ENCODE data around the gene CX3CL1. TPM values are rescaled to one million over a fixed set of nuclear protein-coding genes. Genes with fewer than 3 reads are reported as not detected.

CX3CL1 gene
- total RNA-seq, 1 donor from 2014 or later: 0.31 TPM

- TF ChIP-seq CTCF (IDR thresholded peaks at IDR 0.05): no peak
- Mint-ChIP-seq H3K4me3 (peak overlapping the region; percentile 29), H3K36me3 (ENCODE audit: low read depth) (no peaks in the 10 kb centered on the region), H3K9me3 (no peaks in the 10 kb centered on the region), H3K4me1 (peaks cover 43% of the 10 kb centered on the region), H3K27me3 (no peaks in the 10 kb centered on the region), H3K27ac (peak overlapping the region; percentile 86)
- DNase-seq (peak; percentile 46), ATAC-seq (ENCODE audit: low read depth) (peak; percentile 82)
- CTCF ChIA-PET: interaction anchor here (0.7 to 2.8 kb wide), 5 partner anchors 11 to 75 kb away, joined by 3 to 14 read pairs (median 8); no protein-coding TSS in a partner anchor
- intact Hi-C loops (cut with micrococcal nuclease): loop anchor here (1.0 to 2.0 kb wide), 7 partner anchors 11 to 77 kb away; partner anchors contain the start of gene CCL22
- POLR2A ChIA-PET: interaction anchor here (1.1 to 2.1 kb wide), 8 partner anchors 11 to 77 kb away, joined by 4 to 18 read pairs (median 10); no protein-coding TSS in a partner anchor
These were observed 5.0 kb downstream of the CX3CL1 start for GRCh38 chr16:57377080-57377841.

- no peaks in the 10 kb centered on the region for H3K9me3 Mint-ChIP-seq
- no peak for DNase-seq
- CTCF ChIA-PET: no interaction called here
- TF ChIP-seq CTCF (IDR thresholded peaks at IDR 0.05): no peak
- H3K27ac Mint-ChIP-seq: no peak overlapping the region
- no peak for ATAC-seq (ENCODE audit: low read depth)
- POLR2A ChIA-PET: interaction anchor here (0.6 kb wide), 1 partner anchor 9 kb away, joined by 13 read pairs; no protein-coding TSS in a partner anchor
- H3K27me3 Mint-ChIP-seq: no peaks in the 10 kb centered on the region
- intact Hi-C loops (cut with micrococcal nuclease): no loop called here
- H3K4me1 Mint-ChIP-seq: peaks cover 60% of the 10 kb centered on the region
- no peak overlapping the region for H3K4me3 Mint-ChIP-seq
- H3K36me3 Mint-ChIP-seq (ENCODE audit: low read depth): no peaks in the 10 kb centered on the region
These were observed 7.3 kb downstream of the CX3CL1 start for GRCh38 chr16:57379579-57379978.

- H3K9me3 Mint-ChIP-seq: no peaks in the 10 kb centered on the region
- ATAC-seq (ENCODE audit: low read depth) (no peak), DNase-seq (no peak)
- H3K27ac Mint-ChIP-seq: peak overlapping the region; percentile 46
- H3K4me1 Mint-ChIP-seq: peaks cover 73% of the 10 kb centered on the region
- H3K36me3 Mint-ChIP-seq (ENCODE audit: low read depth): no peaks in the 10 kb centered on the region
- no peak for TF ChIP-seq CTCF (IDR thresholded peaks at IDR 0.05)
- no peak overlapping the region for H3K4me3 Mint-ChIP-seq
- H3K27me3 Mint-ChIP-seq: no peaks in the 10 kb centered on the region
- intact Hi-C loops (cut with micrococcal nuclease): no loop called here
- CTCF ChIA-PET: interaction anchor here (1.4 to 1.5 kb wide), 2 partner anchors 36 to 80 kb away, joined by 3 to 5 read pairs; no protein-coding TSS in a partner anchor
- POLR2A ChIA-PET: interaction anchor here (0.6 kb wide), 1 partner anchor 33 kb away, joined by 3 read pairs; no protein-coding TSS in a partner anchor
These were observed 8.6 kb downstream of the CX3CL1 start for GRCh38 chr16:57380671-57381462.

GRCh38 chr16:57381791-57382534 lies 9.7 kb downstream of the CX3CL1 start:
- ATAC-seq (ENCODE audit: low read depth): no peak
- no peaks in the 10 kb centered on the region for H3K9me3 Mint-ChIP-seq
- DNase-seq: no peak
- no peaks in the 10 kb centered on the region for H3K27me3 Mint-ChIP-seq
- no peak overlapping the region for H3K4me3 Mint-ChIP-seq
- intact Hi-C loops (cut with micrococcal nuclease): no loop called here
- TF ChIP-seq CTCF (IDR thresholded peaks at IDR 0.05): no peak
- H3K4me1 Mint-ChIP-seq: peaks cover 71% of the 10 kb centered on the region
- ChIA-PET CTCF (interaction anchor here (1.4 to 1.5 kb wide), 2 partner anchors 35 to 81 kb away, joined by 3 to 5 read pairs; no protein-coding TSS in a partner anchor), POLR2A (interaction anchor here (0.6 kb wide), 2 partner anchors 19 to 34 kb away, joined by 3 read pairs; no protein-coding TSS in a partner anchor)
- no peaks in the 10 kb centered on the region for H3K36me3 Mint-ChIP-seq (ENCODE audit: low read depth)
- H3K27ac Mint-ChIP-seq: peak overlapping the region; percentile 46

All from activated B cell treated with CpG ODN at 0.5 μM for 24 hours (primary cell).